K562 (cell line): ENCODE measurements around the gene FAM98C. TPM values are rescaled to one million over a fixed set of nuclear protein-coding genes. Genes with fewer than 3 reads are reported as not detected.

Experiments
- ARID1B ChIP-seq: fragments of 450-650 bp; IDR thresholded peaks from 2 replicates; pipeline ENCODE4 v1.6.1; 2016; ENCODE audit warnings: antibody characterized with exemption, mild to moderate bottlenecking, inconsistent platforms
- ARNT ChIP-seq, 2 experiments: fragments of 450-650 bp; IDR thresholded peaks; 2 replicates each; pipeline ENCODE4 v1.6.1; 2016; ENCODE audit warnings: mild to moderate bottlenecking in 1 of 2
- CHD4 ChIP-seq: fragments of 200-600 bp; sonication (generic); IDR thresholded peaks from 3 replicates; pipeline ENCODE4 v1.6.1; 2012; ENCODE audit warnings: low read depth, mild to moderate bottlenecking, mixed read lengths, low read length, inconsistent platforms; ENCODE audit not compliant: insufficient read depth, insufficient replicate concordance, poor library complexity, severe bottlenecking
- HNRNPH1 ChIP-seq: fragments of 200-400 bp; formaldehyde crosslinking; optimal IDR thresholded peaks from 2 replicates; pipeline ENCODE3; 2017; ENCODE audit warnings: low read depth, mild to moderate bottlenecking, low read length, moderate library complexity
- NFIC ChIP-seq: fragments of 450-650 bp; IDR thresholded peaks from 2 replicates; pipeline ENCODE4 v1.6.1; 2017; ENCODE audit warnings: mild to moderate bottlenecking, inconsistent platforms
- PHF8 ChIP-seq: fragments of 200-600 bp; sonication (generic); IDR thresholded peaks from 2 replicates; pipeline ENCODE4 v1.6.1; 2012; ENCODE audit warnings: mixed run types, mild to moderate bottlenecking, inconsistent platforms, low read length, moderate library complexity, borderline replicate concordance
- SMARCC2 ChIP-seq: fragments of 450-650 bp; IDR thresholded peaks from 2 replicates; pipeline ENCODE4 v1.6.1; 2017; ENCODE audit warnings: antibody characterized with exemption, moderate library complexity, mild to moderate bottlenecking, low read depth
- SMARCE1 ChIP-seq: fragments of 450-650 bp; IDR thresholded peaks from 2 replicates; pipeline ENCODE4 v1.7.1; 2016; ENCODE audit warnings: mild to moderate bottlenecking
- SP2 ChIP-seq: IDR thresholded peaks from 2 replicates; pipeline ENCODE4 v1.6.1; 2011; ENCODE audit warnings: mild to moderate bottlenecking, low read depth, low read length, moderate library complexity; ENCODE audit not compliant: poor library complexity, severe bottlenecking; ENCODE audit errors: extremely low read depth
- SPI1 ChIP-seq: IDR thresholded peaks from 2 replicates; pipeline ENCODE4 v1.6.1; 2011; ENCODE audit warnings: low read depth, low read length, control low read depth, borderline replicate concordance
- SUPT5H ChIP-seq: fragments of 450-650 bp; IDR thresholded peaks from 2 replicates; pipeline ENCODE4 v1.6.1; 2016
- TCFL5 ChIP-seq: fragments of 250-450 bp; sonication (Bioruptor Pico); conservative IDR thresholded peaks from 2 replicates; pipeline ENCODE4 v1.6.1; 2021; ENCODE audit warnings: mild to moderate bottlenecking, moderate library complexity, matching md5 sums
- YY1 ChIP-seq, 3 experiments: IDR thresholded peaks; 2 replicates each; pipeline ENCODE4 v1.6.1; 2011; ENCODE audit warnings: low read length in 2 of 3, mild to moderate bottlenecking in 2 of 3, moderate library complexity in 2 of 3, borderline replicate concordance in 1 of 3, control low read depth in 1 of 3, low read depth in 1 of 3; ENCODE audit not compliant: insufficient read depth in 3 of 3, insufficient replicate concordance in 2 of 3, control insufficient read depth in 1 of 3, insufficient read length in 1 of 3; ENCODE audit errors: extremely low read depth in 1 of 3
- ZFPM2 ChIP-seq: fragments of 250-450 bp; sonication (Bioruptor Pico); IDR thresholded peaks from 2 replicates; pipeline ENCODE4 v1.5.1; 2022; ENCODE audit warnings: mild to moderate bottlenecking
- polyA plus RNA-seq, 8 experiments: library from polyadenylated mRNA; depleted of rRNA in 4 of 8; stranded (reverse) in 5 of 8; unstranded in 3 of 8; fragments of >200 nt; fragmentation: Nextera tagmentation in 2 of 8; fragmentation: Illumina TruSeq in 1 of 8; extraction: Ambion mirVana in 2 of 8; extraction: Trizol in 1 of 8; gene quantifications; 2 replicates each; pipeline versions ENCODE4 v1.2.1 to v1.2.3, GENCODE V29; 2011 to 2014; ENCODE audit warnings: inconsistent platforms in 1 of 8, missing spikeins in 1 of 8
- total RNA-seq, 7 experiments: library from RNA; depleted of rRNA in 6 of 7; stranded (reverse); fragments of >200 nt in 6 of 7; fragmentation: Illumina TruSeq in 2 of 7; extraction: Trizol in 2 of 7; gene quantifications; 2 replicates each; pipeline versions ENCODE4 v1.2.1 to v1.2.3, GENCODE V29; 2011 to 2021; ENCODE audit warnings: low replicate concordance in 1 of 7
- TF ChIP-seq, protein P1 (sequence below), 3 experiments: fragments of 200-800 bp in 1 of 3; sonication (Bioruptor generic) in 1 of 3; sonication (generic) in 1 of 3; formaldehyde crosslinking in 1 of 3; IDR thresholded peaks; 2 replicates each; pipeline versions ENCODE4 v1.6.1 to v1.8.0; 2016 to 2022; ENCODE audit warnings: mild to moderate bottlenecking in 2 of 3, missing compliant biosample characterization in 2 of 3, missing genetic modification characterization in 2 of 3, missing genetic modification reagents in 1 of 3
- TF ChIP-seq, protein P2 (sequence below), 2 experiments: fragments of 450-650 bp in 1 of 2; IDR thresholded peaks; 2 replicates each; pipeline ENCODE4 v1.6.1; 2011 to 2017; ENCODE audit warnings: low read depth in 2 of 2, antibody characterized with exemption in 1 of 2, borderline replicate concordance in 1 of 2, low read length in 1 of 2, mild to moderate bottlenecking in 1 of 2, mixed read lengths in 1 of 2; ENCODE audit not compliant: control insufficient read depth in 1 of 2
- TF ChIP-seq, protein P3 (sequence below): sonication (generic); formaldehyde crosslinking; IDR thresholded peaks from 2 replicates; pipeline ENCODE4 v1.9.0; 2022; ENCODE audit warnings: mild to moderate bottlenecking, missing genetic modification reagents

The FAM98C gene
- total and polyA plus RNA-seq, 9 of the 15 experiments (the other 6 are each of a cell fraction or from before 2014, with no cell fraction given): 1.7 to 43.8 (median 13.7) TPM

DNA sequence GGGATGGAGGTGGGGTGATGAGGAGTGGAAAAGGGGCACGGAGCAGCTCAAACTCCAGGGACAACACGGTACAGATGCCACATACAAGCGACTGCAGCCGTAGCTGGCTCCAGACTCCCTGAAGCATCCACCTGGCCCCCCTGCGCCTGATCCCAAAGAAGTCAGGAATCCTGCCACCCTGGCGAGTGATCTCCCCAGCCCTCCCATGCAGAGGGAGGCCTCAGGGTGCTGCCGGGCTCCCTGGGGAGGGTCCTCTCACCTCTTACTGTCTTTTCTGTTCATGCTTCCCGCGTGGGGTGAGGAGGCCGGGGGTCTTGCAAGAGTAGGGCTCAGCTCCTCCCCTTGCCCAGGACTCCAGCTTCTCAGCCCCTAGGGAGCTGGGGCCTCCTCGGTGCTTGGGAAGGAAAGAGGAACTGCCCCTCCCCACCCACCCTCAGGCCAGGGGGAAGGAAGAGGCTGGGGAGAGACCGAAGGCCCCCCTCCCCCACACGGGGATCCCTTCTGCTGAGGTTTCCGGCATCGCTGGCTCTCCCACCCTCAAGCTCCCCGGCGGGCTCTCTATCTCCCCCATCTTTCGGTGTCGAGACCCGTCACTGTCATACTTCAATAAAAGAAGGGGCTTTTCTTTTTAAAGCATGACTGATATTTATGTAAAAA lies 23.0 kb downstream of the FAM98C start, which contains the start of gene RASGRP4 (continued):
- TF ChIP-seq SPI1 (peak; percentile 96), SP2 (no peak), CHD4 (peak; percentile 49), ZFPM2 (CRISPR knock-in tag) (no peak), ARNT (IDR thresholded peaks at IDR 0.05) (no peak), ARID1B (peak; percentile 28; the same call in 1 of the 2 replicates), TCFL5 (CRISPR knock-in tag) (no peak), NFIC (no peak), YY1 (IDR thresholded peaks at IDR 0.05; ENCODE audit: borderline replicate concordance in 1 of 3, control insufficient read depth in 1 of 3, extremely low read depth in 1 of 3, insufficient read depth in 3 of 3, insufficient read length in 1 of 3, insufficient replicate concordance in 2 of 3, low read depth in 1 of 3, low read length in 2 of 3) (peak in 1 of 3 experiments; percentile 19), SMARCE1 (0 out of 2 replicates have a peak, but pooled peaks have one; percentile 16), PHF8 (peak; percentile 65; the same call in 1 of the 2 replicates), HNRNPH1 (no peak), SUPT5H (no peak), SMARCC2 (no peak)
- TF ChIP-seq, protein P1, sequence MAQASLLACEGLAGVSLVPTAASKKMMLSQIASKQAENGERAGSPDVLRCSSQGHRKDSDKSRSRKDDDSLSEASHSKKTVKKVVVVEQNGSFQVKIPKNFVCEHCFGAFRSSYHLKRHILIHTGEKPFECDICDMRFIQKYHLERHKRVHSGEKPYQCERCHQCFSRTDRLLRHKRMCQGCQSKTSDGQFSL (CRISPR knock-in tag; IDR thresholded peaks at IDR 0.05): peak; percentile 69
- TF ChIP-seq, protein P1 (tag; IDR thresholded peaks at IDR 0.05): peak in 1 of 2 experiments; percentile 64; a peak in 1 of 4 replicates
- TF ChIP-seq, protein P2, sequence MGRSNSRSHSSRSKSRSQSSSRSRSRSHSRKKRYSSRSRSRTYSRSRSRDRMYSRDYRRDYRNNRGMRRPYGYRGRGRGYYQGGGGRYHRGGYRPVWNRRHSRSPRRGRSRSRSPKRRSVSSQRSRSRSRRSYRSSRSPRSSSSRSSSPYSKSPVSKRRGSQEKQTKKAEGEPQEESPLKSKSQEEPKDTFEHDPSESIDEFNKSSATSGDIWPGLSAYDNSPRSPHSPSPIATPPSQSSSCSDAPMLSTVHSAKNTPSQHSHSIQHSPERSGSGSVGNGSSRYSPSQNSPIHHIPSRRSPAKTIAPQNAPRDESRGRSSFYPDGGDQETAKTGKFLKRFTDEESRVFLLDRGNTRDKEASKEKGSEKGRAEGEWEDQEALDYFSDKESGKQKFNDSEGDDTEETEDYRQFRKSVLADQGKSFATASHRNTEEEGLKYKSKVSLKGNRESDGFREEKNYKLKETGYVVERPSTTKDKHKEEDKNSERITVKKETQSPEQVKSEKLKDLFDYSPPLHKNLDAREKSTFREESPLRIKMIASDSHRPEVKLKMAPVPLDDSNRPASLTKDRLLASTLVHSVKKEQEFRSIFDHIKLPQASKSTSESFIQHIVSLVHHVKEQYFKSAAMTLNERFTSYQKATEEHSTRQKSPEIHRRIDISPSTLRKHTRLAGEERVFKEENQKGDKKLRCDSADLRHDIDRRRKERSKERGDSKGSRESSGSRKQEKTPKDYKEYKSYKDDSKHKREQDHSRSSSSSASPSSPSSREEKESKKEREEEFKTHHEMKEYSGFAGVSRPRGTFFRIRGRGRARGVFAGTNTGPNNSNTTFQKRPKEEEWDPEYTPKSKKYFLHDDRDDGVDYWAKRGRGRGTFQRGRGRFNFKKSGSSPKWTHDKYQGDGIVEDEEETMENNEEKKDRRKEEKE (IDR thresholded peaks at IDR 0.05; ENCODE audit: borderline replicate concordance in 1 of 2, control insufficient read depth in 1 of 2, low read depth in 2 of 2, low read length in 1 of 2): no peak
- TF ChIP-seq, protein P3, sequence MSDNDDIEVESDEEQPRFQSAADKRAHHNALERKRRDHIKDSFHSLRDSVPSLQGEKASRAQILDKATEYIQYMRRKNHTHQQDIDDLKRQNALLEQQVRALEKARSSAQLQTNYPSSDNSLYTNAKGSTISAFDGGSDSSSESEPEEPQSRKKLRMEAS (CRISPR knock-in tag): no peak
